ENCODE measurements around the gene DLG4.

The DLG4 gene

GRCh38 chr17:7239091-7240027, 19.7 kb upstream of the DLG4 start, which contains the start of gene PHF23:
Gene PHF23 (minus strand): TSS chr17:7239457. CDS start chr17:7239279, 178 bp downstream.
- peak; percentile 99 for DNase-seq (ENCODE audit: extremely low read depth, low read depth)
- no peak for TF ChIP-seq CTCF (IDR thresholded peaks at IDR 0.05; ENCODE audit: low read depth, low read length)

GRCh38 chr17:7238420-7239090, 18.9 kb upstream of the DLG4 start:
- DNase-seq (ENCODE audit: extremely low read depth, low read depth) = no peak
- TF ChIP-seq CTCF (IDR thresholded peaks at IDR 0.05; ENCODE audit: low read depth, low read length) = no peak

DNA sequence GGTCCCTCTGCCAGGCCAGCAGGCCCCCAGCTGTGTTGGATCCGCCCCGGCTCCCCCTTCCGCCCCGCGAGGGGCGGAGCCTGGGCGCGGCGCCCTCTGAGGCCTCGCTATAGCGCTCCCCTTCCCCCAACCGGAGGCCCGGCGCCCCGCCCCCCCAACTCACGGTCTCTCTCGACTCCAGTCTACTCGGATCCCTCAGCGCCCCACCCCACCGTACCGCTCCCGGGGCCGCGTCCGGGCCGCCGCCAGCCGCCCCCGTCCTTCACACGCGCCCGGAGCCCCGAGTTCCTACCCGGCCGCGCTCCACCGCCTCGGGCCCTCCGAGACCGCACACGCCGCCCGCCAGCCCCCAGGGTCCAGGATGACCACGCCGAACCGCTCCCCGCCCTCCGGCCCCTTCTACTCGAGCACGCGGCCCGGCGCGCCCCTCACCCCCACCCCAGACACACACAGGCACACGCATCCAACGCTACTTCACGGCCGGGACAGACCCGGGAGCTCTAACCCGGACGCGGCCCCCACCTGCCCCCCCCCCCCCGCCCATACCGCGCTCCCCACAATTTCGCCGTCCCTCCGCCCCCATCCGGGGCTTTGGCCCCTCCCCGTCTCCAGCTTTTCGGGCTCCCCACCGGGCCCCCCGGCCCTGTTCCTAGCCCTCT, 18.3 kb upstream of the DLG4 start:
- no peak for DNase-seq (ENCODE audit: extremely low read depth, low read depth)

GRCh38 chr17:7237266-7237760, 17.7 kb upstream of the DLG4 start:
- TF ChIP-seq CTCF (IDR thresholded peaks at IDR 0.05; ENCODE audit: low read depth, low read length) = no peak
- no peak for DNase-seq (ENCODE audit: extremely low read depth, low read depth)

More for the DNA sequence above, 18.3 kb upstream of the DLG4 start:
- no peak for TF ChIP-seq CTCF (IDR thresholded peaks at IDR 0.05; ENCODE audit: low read depth, low read length)

DNA sequence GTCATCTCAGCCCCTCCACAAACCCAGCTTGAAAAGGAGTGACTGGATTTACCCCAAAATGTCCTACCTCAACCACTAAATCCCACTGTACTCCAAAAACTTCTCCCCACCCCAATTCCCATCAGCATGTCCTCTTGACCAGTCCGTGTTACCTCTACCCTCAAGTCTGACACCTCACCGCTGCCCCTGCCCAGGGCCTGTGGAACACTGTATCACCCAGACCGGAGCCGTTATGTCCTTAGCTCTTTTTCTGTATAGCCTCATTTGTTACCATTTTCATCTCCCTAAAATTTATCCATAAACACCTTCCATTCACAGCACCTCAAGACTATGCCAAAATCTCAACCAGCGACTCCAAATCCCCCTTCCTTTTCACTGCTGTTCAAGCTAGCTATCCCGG, 17.2 kb upstream of the DLG4 start:
- no peak for TF ChIP-seq CTCF (IDR thresholded peaks at IDR 0.05; ENCODE audit: low read depth, low read length)
- DNase-seq (ENCODE audit: extremely low read depth, low read depth) = no peak

DNA sequence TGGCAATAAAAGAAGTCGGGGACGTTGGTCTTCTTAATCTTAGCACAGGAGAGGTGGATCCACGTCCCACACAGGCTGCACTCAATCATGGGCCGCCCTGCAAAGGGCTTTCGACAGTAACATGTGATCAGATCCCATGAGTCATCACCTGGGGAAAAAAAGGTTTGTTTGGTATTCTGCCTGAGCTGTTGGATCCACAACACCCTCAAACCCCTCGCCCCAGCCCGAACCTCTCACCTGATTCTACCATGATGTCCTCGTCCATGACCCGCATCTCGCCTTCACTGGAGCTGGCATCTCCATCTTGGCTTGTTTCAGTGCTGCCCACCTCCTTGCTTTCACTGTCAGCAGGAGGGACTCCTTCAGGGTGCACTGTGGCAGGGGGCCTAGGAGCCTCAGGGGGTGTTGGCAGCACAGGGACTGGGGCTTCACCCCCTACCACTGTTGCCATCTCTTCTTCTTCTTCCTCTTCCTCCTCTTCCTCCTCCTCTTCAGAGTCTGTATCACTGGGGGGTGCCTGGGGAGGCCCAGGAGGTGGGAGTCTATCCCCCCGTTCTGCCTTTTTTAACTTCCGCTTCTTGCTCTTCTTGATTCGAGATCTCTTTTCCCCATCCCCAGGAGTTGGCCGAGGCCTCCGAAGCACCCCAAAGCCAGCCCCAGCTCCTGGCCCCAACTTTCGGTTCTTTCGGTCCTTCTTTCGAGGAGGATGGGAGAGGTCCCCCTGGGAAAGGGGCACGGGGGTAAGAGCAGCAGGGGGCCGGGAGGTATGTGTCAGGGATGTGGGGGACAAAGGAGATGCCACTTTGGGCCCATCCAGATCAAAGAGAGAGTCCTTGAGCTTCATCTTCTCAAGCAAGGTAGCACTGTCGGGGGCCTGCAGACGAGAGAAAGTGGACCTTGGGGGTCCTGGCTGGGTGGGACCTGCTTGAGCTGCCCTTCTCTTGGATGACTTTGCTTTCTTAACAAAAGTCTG, 16.3 kb upstream of the DLG4 start:
- DNase-seq (ENCODE audit: extremely low read depth, low read depth) = no peak
- TF ChIP-seq CTCF (IDR thresholded peaks at IDR 0.05; ENCODE audit: low read depth, low read length) = no peak
